ENCODE results near the gene RCSD1.

DNA sequence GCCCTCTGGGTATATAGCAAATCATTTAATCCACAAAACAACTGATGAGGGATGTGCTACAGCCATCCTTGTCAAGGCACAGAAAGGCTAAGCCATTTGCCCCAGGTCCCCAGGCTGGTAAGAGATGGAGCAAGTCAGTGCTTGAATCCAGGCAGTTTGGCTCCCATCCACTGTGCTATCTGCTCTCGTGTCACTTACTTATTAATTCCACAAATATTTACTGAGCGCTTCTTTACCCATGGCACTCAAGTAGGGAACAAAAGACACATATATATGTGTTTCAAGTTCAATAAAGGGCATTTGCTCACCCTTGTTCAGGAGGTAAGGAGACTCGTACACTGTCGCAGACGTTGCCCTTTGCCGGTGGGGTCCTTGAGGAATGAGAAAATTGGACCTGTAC, 53.2 kb downstream of the RCSD1 start:
- no peak for TF ChIP-seq EZH2 (IDR thresholded peaks at IDR 0.05; ENCODE audit: insufficient read depth, low read length)
- TF ChIP-seq, protein P1, sequence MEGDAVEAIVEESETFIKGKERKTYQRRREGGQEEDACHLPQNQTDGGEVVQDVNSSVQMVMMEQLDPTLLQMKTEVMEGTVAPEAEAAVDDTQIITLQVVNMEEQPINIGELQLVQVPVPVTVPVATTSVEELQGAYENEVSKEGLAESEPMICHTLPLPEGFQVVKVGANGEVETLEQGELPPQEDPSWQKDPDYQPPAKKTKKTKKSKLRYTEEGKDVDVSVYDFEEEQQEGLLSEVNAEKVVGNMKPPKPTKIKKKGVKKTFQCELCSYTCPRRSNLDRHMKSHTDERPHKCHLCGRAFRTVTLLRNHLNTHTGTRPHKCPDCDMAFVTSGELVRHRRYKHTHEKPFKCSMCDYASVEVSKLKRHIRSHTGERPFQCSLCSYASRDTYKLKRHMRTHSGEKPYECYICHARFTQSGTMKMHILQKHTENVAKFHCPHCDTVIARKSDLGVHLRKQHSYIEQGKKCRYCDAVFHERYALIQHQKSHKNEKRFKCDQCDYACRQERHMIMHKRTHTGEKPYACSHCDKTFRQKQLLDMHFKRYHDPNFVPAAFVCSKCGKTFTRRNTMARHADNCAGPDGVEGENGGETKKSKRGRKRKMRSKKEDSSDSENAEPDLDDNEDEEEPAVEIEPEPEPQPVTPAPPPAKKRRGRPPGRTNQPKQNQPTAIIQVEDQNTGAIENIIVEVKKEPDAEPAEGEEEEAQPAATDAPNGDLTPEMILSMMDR (IDR thresholded peaks at IDR 0.05; ENCODE audit: insufficient read depth, low read depth, low read length) = no peak

Data from astrocyte (in vitro differentiated cells and primary cell).